HG03442 (cell line): ENCODE data around the gene ARHGAP8.
"Not testable (repeated sequence)": the region's sequence is repeated elsewhere in the genome, so short reads cannot be mapped to it uniquely, and the experiment has no call there.

Source experiments
- ATAC-seq: cut with Tn5 transposase; IDR thresholded peaks from one replicate; pipeline ENCODE4 v1.9.1; 2021; ENCODE audit warnings: mild to moderate bottlenecking, moderate library complexity; ENCODE audit not compliant: unreplicated experiment

Gene ARHGAP8

GRCh38 chr22:44884562-44884961 lies 132.2 kb downstream of the ARHGAP8 start:
- no peak for ATAC-seq

GRCh38 chr22:44884968-44885805 lies 132.8 kb downstream of the ARHGAP8 start:
- ATAC-seq, result no peak

GRCh38 chr22:44885806-44886360 lies 133.5 kb downstream of the ARHGAP8 start:
- ATAC-seq, result no peak

GRCh38 chr22:44887941-44888366 lies 135.6 kb downstream of the ARHGAP8 start:
- ATAC-seq, result no peak

- no peak for ATAC-seq
Measured at GRCh38 chr22:44888491-44889254, 136.3 kb downstream of the ARHGAP8 start.

- ATAC-seq, result no peak
Measured at GRCh38 chr22:44889255-44889878, 137.0 kb downstream of the ARHGAP8 start.

GRCh38 chr22:44890416-44891292 lies 138.3 kb downstream of the ARHGAP8 start:
- ATAC-seq, result no peak

GRCh38 chr22:44891293-44891747 lies 138.9 kb downstream of the ARHGAP8 start:
- ATAC-seq, result no peak

- ATAC-seq, result no peak
Measured at GRCh38 chr22:44891791-44892190, 139.4 kb downstream of the ARHGAP8 start.

- ATAC-seq, result no peak
Measured at GRCh38 chr22:44892243-44892642, 139.9 kb downstream of the ARHGAP8 start.

- ATAC-seq, result no peak
Measured at GRCh38 chr22:44892803-44893730, 140.7 kb downstream of the ARHGAP8 start.

- no peak for ATAC-seq
Measured at GRCh38 chr22:44893731-44894080, 141.3 kb downstream of the ARHGAP8 start.

- ATAC-seq, result no peak
Measured at GRCh38 chr22:44894321-44894720, 141.9 kb downstream of the ARHGAP8 start.

GRCh38 chr22:44894782-44895181 lies 142.4 kb downstream of the ARHGAP8 start:
- no peak for ATAC-seq

- no peak for ATAC-seq
Measured at GRCh38 chr22:44895296-44896055, 143.1 kb downstream of the ARHGAP8 start.

GRCh38 chr22:44898236-44898635 lies 145.9 kb downstream of the ARHGAP8 start:
- no peak for ATAC-seq

GRCh38 chr22:44901301-44901700 lies 148.9 kb downstream of the ARHGAP8 start:
- ATAC-seq, result no peak

GRCh38 chr22:44903164-44903563 lies 150.8 kb downstream of the ARHGAP8 start:
- ATAC-seq, result not testable (repeated sequence)
